ENCODE measurements around the gene DNPEP.

DNA sequence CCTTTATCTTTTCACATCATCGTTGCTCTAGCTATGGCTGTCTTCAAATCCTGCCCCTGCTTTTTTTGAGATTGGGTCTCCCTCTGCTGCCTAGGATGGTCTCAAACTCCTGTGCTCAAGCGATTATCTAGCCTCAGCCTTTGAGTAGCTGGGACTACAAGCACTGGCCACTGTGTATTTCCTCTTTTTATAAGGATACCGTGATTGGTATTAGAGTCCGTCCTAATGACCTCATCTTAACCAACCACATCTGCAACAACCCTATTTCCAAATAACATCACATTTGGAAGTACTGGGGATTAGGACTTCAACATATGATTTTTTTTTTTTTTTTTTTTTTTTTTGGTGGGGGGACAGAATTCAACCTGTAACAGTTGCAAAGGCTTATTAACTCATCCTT, 64.3 kb downstream of the DNPEP start:
- TF ChIP-seq, protein P1, sequence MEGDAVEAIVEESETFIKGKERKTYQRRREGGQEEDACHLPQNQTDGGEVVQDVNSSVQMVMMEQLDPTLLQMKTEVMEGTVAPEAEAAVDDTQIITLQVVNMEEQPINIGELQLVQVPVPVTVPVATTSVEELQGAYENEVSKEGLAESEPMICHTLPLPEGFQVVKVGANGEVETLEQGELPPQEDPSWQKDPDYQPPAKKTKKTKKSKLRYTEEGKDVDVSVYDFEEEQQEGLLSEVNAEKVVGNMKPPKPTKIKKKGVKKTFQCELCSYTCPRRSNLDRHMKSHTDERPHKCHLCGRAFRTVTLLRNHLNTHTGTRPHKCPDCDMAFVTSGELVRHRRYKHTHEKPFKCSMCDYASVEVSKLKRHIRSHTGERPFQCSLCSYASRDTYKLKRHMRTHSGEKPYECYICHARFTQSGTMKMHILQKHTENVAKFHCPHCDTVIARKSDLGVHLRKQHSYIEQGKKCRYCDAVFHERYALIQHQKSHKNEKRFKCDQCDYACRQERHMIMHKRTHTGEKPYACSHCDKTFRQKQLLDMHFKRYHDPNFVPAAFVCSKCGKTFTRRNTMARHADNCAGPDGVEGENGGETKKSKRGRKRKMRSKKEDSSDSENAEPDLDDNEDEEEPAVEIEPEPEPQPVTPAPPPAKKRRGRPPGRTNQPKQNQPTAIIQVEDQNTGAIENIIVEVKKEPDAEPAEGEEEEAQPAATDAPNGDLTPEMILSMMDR (IDR thresholded peaks at IDR 0.05) = no peak
- no peak for TF ChIP-seq EP300 (IDR thresholded peaks at IDR 0.05)
- TF ChIP-seq POLR2A (IDR thresholded peaks at IDR 0.05; ENCODE audit: low read depth) = no peak

All from esophagus muscularis mucosa (tissue), 4 donors.